ENCODE data around the gene LACTB.

LACTB gene

DNA sequence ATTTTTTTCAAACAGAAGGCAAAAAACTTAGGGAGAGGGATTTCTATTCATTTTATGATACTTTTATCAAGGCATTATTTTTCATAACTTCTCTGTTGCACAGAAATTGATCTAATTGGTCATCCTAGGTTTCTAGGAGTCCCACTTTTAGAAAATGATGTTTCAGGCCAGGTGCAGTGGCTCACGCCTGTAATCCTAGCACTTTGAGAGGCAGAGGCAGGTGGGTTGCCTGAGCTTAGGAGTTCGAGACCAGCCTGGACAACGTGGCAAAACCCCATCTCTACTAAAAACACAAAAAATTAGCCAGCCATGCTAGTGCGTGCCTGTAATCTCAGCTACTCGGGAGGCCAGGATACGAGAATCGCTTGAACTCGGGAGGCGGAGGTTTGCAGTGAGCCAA lies 2.8 kb downstream of the LACTB start:
- Histone ChIP-seq H3K27ac (ENCODE audit: low read depth, low read length, poor library complexity, severe bottlenecking) (no peak overlapping the region), H3F3A (ENCODE audit: insufficient read depth, low read length) (0 out of 2 replicates have a peak, but pooled peaks cover 3% of the 10 kb centered on the region), H3K4me2 (ENCODE audit: low read length) (no peak overlapping the region), H3K4me1 (ENCODE audit: insufficient read depth, low read length, severe bottlenecking) (peaks cover 7% of the 10 kb centered on the region), H3K4me3 (ENCODE audit: low read depth, low read length, poor library complexity, severe bottlenecking) (no peak overlapping the region), H3K36me3 (ENCODE audit: insufficient read depth, low read length) (no peaks in the 10 kb centered on the region; the same call in 1 of the 2 replicates), H3K9ac (ENCODE audit: low read length) (no peak overlapping the region), H3K27me3 (ENCODE audit: insufficient read depth, low read length) (no peaks in the 10 kb centered on the region), H4K20me1 (ENCODE audit: insufficient read depth, low read length) (no peaks in the 10 kb centered on the region), H3K9me3 (ENCODE audit: low read length) (peaks cover 3% of the 10 kb centered on the region; the same call in 1 of the 2 replicates), H2AFZ (ENCODE audit: low read length) (no peak overlapping the region), H3K79me2 (ENCODE audit: insufficient read depth, low read length) (no peaks in the 10 kb centered on the region), H3K9me2 (ENCODE audit: low read depth, low read length) (no peaks in the 10 kb centered on the region)
- TF ChIP-seq EZH2 (IDR thresholded peaks at IDR 0.05; ENCODE audit: borderline replicate concordance, low read length) (no peak), CTCF (IDR thresholded peaks at IDR 0.05; ENCODE audit: low read length) (no peak)

- H3K36me3 ChIP-seq (ENCODE audit: insufficient read depth, low read length) = no peaks in the 10 kb centered on the region; the same call in 1 of the 2 replicates
- no peak overlapping the region for H3K9ac ChIP-seq (ENCODE audit: low read length)
- H3K27me3 ChIP-seq (ENCODE audit: insufficient read depth, low read length) = no peaks in the 10 kb centered on the region
- H3K27ac ChIP-seq (ENCODE audit: low read depth, low read length, poor library complexity, severe bottlenecking) = no peak overlapping the region
- H3F3A ChIP-seq (ENCODE audit: insufficient read depth, low read length) = no peaks in the 10 kb centered on the region
- H3K9me2 ChIP-seq (ENCODE audit: low read depth, low read length) = no peaks in the 10 kb centered on the region
- peaks cover 7% of the 10 kb centered on the region for H3K4me1 ChIP-seq (ENCODE audit: insufficient read depth, low read length, severe bottlenecking)
- no peaks in the 10 kb centered on the region for H3K79me2 ChIP-seq (ENCODE audit: insufficient read depth, low read length)
- no peaks in the 10 kb centered on the region for H4K20me1 ChIP-seq (ENCODE audit: insufficient read depth, low read length)
- H3K9me3 ChIP-seq (ENCODE audit: low read length) = no peaks in the 10 kb centered on the region
- TF ChIP-seq CTCF (IDR thresholded peaks at IDR 0.05; ENCODE audit: low read length) (no peak), EZH2 (IDR thresholded peaks at IDR 0.05; ENCODE audit: borderline replicate concordance, low read length) (no peak)
- H3K4me3 ChIP-seq (ENCODE audit: low read depth, low read length, poor library complexity, severe bottlenecking) = no peak overlapping the region
- H3K4me2 ChIP-seq (ENCODE audit: low read length) = no peak overlapping the region
- no peak overlapping the region for H2AFZ ChIP-seq (ENCODE audit: low read length)
Observed at GRCh38 chr15:63126726-63127125, 5.1 kb downstream of the LACTB start.

- Histone ChIP-seq H3K36me3 (ENCODE audit: insufficient read depth, low read length) (no peaks in the 10 kb centered on the region; the same call in 1 of the 2 replicates), H3K79me2 (ENCODE audit: insufficient read depth, low read length) (no peaks in the 10 kb centered on the region), H3K4me2 (ENCODE audit: low read length) (no peak overlapping the region), H3K27ac (ENCODE audit: low read depth, low read length, poor library complexity, severe bottlenecking) (no peak overlapping the region), H3K4me3 (ENCODE audit: low read depth, low read length, poor library complexity, severe bottlenecking) (no peak overlapping the region), H3K9ac (ENCODE audit: low read length) (no peak overlapping the region), H3F3A (ENCODE audit: insufficient read depth, low read length) (no peaks in the 10 kb centered on the region), H4K20me1 (ENCODE audit: insufficient read depth, low read length) (no peaks in the 10 kb centered on the region), H3K4me1 (ENCODE audit: insufficient read depth, low read length, severe bottlenecking) (no peaks in the 10 kb centered on the region), H3K27me3 (ENCODE audit: insufficient read depth, low read length) (no peaks in the 10 kb centered on the region), H2AFZ (ENCODE audit: low read length) (no peak overlapping the region), H3K9me2 (ENCODE audit: low read depth, low read length) (no peaks in the 10 kb centered on the region), H3K9me3 (ENCODE audit: low read length) (no peaks in the 10 kb centered on the region)
- TF ChIP-seq EZH2 (IDR thresholded peaks at IDR 0.05; ENCODE audit: borderline replicate concordance, low read length) (no peak), CTCF (IDR thresholded peaks at IDR 0.05; ENCODE audit: low read length) (no peak)
Observed at GRCh38 chr15:63133786-63134185, 12.1 kb downstream of the LACTB start.
